Stimulated activated CD8-positive, alpha-beta memory T cell treated with anti-CD3 and anti-CD28 coated beads, Interleukin-7, amount 100 ng/mL, for 24 hours (primary cell): Measurements from ENCODE around the gene FOXC2.
A peak's percentile ranks its signal among the peaks of the same experiment; 100 is the strongest.

Source experiments
- DNase-seq: peaks from one replicate; pipeline ENCODE4 v3.0.0-alpha.2; 2020; ENCODE audit warnings: low read depth

Gene FOXC2

GRCh38 chr16:86557587-86557986, 9.0 kb upstream of the FOXC2 start:
- no peak for DNase-seq

- DNase-seq: no peak
Measured at GRCh38 chr16:86558355-86559193, 8.1 kb upstream of the FOXC2 start.

GRCh38 chr16:86559802-86560305, 6.8 kb upstream of the FOXC2 start:
- no peak for DNase-seq

- no peak for DNase-seq
Measured at GRCh38 chr16:86562356-86562755, 4.3 kb upstream of the FOXC2 start.

DNA sequence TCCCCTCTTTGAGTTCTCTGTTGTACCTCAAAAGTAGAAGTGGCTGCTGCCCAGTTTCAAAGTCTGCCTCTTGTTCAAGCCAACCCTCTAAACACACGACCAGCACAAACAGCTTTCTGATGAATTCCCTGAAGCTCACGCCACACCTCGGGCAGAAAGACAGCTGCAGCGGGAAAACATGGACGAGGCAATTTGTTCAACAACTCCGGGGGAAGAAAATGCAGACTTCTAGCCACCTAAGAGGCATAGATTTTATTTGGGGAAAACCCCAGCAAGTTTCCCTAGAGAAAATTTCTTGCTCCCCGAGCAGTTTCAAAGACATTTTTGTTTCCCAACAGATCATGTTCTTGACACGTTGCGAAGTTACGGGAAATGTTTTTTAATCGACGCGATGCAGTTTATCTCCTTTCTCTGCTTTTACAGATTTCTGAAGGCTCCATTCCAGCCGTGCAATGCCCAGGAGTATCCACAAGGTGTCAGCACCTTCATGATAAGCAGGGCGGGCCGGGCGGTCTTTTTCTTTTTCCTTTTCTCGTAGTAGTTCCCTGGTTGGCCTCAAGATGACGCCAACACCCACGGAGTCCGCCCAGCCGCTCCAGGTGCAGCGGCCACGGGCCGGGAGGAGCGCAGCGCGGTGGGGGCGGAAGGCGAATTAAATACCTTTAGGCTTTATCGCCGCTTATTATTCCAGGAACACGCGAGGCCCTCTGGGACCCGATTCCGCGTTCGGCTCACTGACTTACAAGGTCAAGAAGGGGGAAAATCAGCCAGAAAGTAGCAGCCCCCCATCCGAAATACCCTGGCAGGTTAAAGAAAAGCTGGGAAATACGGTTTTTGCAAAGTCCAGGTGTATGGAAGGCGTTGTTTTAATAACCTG, 2.9 kb upstream of the FOXC2 start:
- peak; percentile 80 for DNase-seq

DNA sequence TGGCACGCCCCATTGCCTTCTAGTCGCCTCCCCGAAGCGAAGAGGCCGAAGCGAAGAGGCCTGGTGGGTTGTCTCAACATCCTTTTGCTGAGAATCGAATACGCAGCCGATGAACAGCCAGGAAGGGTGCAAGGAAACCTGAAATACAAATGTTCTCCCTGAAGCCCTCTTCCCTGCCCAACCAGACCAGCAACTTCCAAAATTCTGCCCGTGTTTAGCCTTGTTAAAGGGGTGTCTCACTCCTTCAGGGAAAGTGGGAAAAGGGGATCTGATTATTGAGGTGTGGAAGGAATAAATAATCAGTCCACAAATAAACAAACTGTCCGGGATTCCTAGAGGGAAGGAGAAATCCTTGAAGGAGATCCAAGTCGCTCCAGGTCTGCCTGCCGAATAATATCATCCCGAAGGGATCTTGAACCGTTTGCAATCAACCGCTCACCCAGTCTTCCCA, 1.4 kb upstream of the FOXC2 start:
- DNase-seq: no peak

- no peak for DNase-seq
Measured at GRCh38 chr16:86565644-86566511, 751 bp upstream of the FOXC2 start.

DNA sequence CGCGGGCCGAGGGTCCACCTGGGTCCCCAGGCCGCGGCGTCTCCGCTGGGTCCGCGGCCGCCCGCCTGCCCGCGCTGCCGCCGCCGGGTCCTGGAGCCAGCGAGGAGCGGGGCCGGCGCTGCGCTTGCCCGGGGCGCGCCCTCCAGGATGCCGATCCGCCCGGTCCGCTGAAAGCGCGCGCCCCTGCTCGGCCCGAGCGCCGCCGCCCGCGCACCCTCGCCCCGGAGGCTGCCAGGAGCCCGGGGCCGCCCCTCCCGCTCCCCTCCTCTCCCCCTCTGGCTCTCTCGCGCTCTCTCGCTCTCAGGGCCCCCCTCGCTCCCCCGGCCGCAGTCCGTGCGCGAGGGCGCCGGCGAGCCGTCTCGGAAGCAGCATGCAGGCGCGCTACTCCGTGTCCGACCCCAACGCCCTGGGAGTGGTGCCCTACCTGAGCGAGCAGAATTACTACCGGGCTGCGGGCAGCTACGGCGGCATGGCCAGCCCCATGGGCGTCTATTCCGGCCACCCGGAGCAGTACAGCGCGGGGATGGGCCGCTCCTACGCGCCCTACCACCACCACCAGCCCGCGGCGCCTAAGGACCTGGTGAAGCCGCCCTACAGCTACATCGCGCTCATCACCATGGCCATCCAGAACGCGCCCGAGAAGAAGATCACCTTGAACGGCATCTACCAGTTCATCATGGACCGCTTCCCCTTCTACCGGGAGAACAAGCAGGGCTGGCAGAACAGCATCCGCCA, 504 bp downstream of the FOXC2 start:
- no peak for DNase-seq

- DNase-seq: no peak
Measured at GRCh38 chr16:86567701-86568581, 1.3 kb downstream of the FOXC2 start.

DNA sequence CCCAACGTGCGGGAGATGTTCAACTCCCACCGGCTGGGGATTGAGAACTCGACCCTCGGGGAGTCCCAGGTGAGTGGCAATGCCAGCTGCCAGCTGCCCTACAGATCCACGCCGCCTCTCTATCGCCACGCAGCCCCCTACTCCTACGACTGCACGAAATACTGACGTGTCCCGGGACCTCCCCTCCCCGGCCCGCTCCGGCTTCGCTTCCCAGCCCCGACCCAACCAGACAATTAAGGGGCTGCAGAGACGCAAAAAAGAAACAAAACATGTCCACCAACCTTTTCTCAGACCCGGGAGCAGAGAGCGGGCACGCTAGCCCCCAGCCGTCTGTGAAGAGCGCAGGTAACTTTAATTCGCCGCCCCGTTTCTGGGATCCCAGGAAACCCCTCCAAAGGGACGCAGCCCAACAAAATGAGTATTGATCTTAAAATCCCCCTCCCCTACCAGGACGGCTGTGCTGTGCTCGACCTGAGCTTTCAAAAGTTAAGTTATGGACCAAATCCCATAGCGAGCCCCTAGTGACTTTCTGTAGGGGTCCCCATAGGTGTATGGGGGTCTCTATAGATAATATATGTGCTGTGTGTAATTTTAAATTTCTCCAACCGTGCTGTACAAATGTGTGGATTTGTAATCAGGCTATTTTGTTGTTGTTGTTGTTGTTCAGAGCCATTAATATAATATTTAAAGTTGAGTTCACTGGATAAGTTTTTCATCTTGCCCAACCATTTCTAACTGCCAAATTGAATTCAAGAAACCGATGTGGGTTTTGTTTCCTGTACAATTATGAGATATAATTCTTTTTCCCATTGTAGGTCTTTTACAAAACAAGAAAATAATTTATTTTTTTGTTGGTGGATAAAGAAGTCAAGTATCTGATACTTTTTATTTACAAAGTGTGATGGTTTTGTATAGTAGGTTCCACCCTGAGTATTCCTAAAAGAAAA, 2.3 kb downstream of the FOXC2 start:
- no peak for DNase-seq

DNA sequence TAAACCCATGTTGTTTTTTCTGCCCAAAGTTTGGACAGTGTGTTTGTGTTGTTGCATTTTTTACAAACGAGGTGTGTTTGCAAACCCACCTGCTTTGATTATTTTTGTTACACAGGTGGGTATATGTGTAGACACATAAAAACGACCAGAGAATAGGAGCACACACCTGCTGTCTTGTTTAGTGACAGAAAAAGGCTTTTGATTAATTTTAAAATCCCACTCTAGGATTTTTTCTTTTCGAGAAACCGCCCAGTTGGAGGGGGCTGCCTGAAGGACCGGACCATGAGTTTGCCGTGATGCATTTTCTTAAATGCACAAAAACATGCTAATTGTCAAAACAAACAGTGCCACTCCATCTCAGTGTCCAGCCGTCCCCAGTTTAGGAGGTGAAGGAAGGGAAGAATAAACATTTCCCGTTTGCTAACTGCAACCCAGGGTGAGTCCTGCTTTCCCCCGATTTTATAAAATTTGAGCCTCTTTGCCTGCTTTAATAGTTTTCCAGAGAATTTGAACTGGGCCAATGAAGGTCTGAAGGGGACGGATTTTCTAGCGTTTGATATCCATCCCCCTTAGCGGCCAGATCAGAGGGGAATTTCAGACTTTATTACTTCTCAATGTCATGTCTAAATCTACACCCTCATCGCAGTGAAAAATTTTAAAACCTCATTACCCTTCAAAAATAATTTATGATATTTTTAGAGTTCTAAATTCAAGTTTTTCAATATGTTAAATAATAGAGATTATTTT, 3.2 kb downstream of the FOXC2 start:
- DNase-seq: no peak

DNA sequence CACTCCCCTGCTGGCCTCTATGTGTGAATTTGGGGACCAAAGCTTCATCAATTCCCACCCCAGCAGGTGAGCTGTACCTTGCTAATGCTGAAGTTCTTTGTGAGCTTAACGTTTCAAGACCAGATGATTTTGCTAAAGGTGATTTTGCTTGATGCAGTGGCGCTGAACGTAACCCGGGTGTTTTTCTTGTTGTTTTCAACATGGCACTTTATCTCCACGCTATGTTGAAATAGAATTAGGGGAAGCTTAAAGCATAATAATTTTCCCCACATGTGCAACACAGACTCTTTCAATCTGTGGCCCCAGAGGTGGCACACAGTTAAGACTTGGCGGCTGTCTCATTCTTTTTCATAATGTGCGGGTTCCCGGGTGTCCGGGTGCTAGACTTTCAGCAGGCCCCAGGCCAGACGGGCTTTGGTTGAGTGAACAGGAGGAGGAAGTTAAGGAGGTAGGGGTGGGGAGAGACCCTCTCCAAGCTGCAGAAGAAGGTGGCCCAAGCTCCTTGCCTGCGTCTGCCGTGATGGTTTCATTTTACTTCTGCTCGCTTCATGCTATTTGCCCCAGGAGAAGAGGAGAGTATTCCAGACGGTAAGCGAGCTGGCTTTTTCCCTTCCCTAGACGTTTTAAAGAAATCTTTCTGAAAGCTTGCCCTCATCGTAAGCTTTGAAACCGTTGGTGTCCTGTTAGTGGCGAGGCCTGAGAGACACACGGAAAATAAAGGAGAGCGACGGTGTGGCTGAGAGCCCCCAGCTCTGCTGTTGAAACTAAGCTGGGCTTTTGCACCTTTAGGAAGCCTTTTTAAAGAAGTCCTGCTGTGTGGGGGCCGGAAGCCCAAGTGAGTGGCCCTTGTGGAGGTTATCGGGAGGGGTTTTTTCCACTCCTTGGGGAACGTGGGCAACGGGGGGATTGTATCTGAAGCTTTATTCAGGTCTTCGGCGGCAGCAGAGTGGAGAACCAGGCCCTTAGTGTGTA, 4.2 kb downstream of the FOXC2 start:
- DNase-seq: no peak

- DNase-seq: no peak
Measured at GRCh38 chr16:86571530-86571915, 4.9 kb downstream of the FOXC2 start.

- DNase-seq: no peak
Measured at GRCh38 chr16:86572041-86572521, 5.5 kb downstream of the FOXC2 start.

DNA sequence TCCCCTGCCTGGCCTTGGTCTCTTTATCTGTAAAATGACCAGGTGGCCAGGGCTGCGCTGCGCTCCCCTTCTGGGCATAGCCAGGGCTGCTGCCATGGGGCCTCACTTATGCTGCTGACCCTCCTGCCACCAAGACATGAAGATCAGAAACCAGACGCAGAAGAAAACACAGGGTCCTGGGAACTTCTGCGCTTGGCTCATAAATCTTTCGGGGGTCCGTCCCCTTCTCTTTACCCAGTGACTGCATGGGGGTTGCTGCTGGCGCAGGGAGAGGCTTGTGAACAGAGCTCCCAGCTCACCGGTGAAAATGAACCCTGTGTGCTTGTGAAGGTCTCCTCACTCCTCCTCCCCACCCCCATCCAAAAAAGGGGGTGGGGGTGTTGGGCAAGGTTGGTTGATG, 6.0 kb downstream of the FOXC2 start:
- DNase-seq: no peak

- no peak for DNase-seq
Measured at GRCh38 chr16:86573215-86573614, 6.6 kb downstream of the FOXC2 start.
